Neural progenitor cell (in vitro differentiated cells): Measurements from ENCODE around the gene PLA2G4D.

Experiments used
- EZH2 ChIP-seq: fragments of 200-600 bp; sonication (generic); IDR thresholded peaks from 2 replicates; pipeline ENCODE4 v1.6.1; 2017; ENCODE audit warnings: antibody characterized with exemption, mild to moderate bottlenecking, moderate library complexity
- EZH2phosphoT487 ChIP-seq: fragments of 200-600 bp; sonication (generic); IDR thresholded peaks from 2 replicates; pipeline ENCODE4 v1.6.1; 2017; ENCODE audit warnings: antibody characterized with exemption
- TF ChIP-seq, protein P1 (sequence below): fragments of 200-600 bp; sonication (generic); IDR thresholded peaks from 2 replicates; pipeline ENCODE4 v1.5.1; 2017; ENCODE audit warnings: antibody characterized with exemption, mild to moderate bottlenecking

DNA sequence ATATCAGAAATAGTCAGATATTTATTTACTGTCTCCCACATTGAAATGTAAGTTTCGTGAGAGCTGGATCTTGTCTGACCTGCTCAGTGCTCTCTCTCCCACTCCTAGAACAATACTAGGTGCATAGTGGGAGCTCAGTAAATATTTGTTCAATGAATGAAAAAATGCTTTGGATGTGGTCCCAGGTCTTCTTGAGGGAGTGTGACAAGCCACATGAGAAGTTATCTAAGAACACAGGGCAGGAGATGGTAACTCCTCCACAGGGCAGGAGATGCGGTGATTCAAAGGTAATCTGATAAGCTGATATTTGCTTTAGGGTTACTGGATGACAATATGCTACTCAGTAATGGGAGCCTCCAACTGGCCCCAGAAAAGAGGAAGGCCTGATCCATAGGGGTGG is 47.8 kb downstream of the PLA2G4D start:
- TF ChIP-seq, protein P1, sequence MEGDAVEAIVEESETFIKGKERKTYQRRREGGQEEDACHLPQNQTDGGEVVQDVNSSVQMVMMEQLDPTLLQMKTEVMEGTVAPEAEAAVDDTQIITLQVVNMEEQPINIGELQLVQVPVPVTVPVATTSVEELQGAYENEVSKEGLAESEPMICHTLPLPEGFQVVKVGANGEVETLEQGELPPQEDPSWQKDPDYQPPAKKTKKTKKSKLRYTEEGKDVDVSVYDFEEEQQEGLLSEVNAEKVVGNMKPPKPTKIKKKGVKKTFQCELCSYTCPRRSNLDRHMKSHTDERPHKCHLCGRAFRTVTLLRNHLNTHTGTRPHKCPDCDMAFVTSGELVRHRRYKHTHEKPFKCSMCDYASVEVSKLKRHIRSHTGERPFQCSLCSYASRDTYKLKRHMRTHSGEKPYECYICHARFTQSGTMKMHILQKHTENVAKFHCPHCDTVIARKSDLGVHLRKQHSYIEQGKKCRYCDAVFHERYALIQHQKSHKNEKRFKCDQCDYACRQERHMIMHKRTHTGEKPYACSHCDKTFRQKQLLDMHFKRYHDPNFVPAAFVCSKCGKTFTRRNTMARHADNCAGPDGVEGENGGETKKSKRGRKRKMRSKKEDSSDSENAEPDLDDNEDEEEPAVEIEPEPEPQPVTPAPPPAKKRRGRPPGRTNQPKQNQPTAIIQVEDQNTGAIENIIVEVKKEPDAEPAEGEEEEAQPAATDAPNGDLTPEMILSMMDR = no peak
- TF ChIP-seq EZH2 (no peak), EZH2phosphoT487 (no peak)
